Measurements from ENCODE around the gene KCTD14.
"Not testable (repeated sequence)": the region's sequence is repeated elsewhere in the genome, so short reads cannot be mapped to it uniquely, and the experiment has no call there.

KCTD14 gene

DNA sequence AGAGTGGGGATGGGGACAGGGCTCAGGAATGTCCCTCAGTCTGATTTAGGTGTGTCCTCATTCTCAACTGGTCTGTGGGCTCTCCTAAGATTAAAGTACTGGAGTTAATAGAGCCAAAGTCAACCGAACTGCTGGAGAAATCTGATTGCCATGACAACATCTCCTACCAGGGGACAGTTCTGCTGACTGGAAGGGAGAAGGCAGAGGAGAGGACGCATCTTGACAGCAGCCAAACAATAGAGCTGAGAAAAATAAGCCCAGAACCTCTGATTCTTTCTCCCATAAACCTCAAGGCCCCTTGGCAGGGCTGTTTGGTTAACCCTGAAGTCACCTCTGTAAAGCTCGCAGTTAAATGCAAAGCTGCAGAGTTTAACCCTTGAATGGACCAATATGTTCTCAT, 2.8 kb downstream of the KCTD14 start:
- DNase-seq: no peak

DNA sequence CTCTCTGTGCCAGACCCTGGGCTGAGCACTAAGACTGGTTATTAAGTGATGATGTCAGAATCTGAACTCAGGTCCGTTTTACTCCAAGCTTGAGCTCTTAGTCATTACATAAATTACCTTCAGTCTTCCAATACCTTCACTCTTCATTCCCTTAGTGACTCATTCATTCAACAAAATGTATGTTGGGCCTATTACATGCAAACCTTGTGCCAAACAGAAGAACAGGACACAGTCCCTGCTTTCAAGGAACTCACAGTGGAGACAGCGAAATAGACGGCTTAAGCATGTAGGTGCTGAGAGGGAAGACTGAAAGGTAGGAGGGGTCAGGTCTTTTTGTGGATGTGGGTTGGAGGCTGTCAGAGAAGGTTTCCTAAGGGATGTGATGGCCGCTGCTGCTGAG, 3.3 kb downstream of the KCTD14 start:
- no peak for DNase-seq

DNA sequence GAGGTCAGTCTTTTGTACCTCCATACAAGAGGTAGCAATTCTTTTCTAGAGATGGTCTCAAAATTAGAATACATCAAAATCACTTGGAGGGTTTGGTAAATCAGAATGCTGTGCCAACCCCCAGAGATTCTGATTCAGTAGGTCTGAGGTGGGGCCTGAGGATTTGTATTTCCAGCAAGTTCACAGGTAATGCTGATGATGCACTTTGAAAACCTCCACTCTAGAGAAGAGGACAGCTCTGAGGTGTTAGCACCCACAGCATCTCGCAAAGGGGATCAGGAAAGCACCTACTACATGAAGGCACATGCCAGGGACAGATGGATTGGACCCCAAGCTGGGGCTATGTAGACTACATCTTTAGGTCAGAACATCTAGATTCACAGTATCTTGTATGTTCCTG, 7.2 kb downstream of the KCTD14 start:
- DNase-seq: no peak

DNA sequence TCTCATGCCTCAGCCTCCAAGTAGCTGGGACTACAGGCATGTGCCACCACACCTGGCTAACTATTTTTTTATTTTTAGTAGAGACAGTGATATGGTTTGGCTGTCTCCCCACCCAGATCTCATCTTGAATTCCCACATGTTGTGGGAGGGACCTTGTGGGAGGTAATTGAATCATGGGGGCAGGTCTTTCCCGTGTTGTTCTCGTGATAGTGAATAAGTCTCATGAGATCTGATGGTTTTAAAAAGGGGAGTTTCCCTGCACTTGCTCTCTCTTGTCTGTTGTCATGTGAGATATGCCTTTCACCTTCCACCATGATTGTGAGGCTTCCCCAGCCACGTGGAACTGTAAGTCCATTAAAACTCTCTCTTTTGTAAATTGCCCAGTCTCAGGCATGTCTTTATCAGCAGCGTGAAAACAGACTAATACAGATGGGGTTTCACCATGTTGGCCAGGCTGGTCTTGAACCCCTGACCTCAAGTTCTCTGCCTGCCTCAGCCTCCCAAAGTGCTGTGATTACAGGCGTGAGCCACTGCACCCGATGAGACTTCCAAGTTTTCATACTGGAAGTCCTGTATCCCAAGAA, 8.0 kb downstream of the KCTD14 start:
- DNase-seq: not testable (repeated sequence)

DNA sequence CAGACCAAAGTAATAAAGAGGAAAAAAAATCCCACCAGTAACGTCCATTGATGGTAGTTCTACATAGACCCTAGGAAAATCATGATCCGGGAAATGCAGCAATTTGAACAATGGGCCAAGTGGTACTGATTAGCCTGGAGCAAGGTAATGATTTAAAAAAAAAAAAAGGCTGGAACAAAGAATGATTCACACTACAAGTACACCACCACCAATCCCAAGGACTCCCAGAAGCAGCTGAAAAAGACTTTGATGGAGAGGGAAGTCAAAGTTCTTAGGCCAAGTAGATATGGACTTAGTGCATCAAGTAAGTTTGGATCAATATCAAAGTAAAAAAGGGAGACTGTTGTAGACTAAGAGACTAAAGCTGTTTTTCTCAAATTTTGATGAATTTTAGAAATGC, 11.8 kb downstream of the KCTD14 start:
- DNase-seq: no peak

DNA sequence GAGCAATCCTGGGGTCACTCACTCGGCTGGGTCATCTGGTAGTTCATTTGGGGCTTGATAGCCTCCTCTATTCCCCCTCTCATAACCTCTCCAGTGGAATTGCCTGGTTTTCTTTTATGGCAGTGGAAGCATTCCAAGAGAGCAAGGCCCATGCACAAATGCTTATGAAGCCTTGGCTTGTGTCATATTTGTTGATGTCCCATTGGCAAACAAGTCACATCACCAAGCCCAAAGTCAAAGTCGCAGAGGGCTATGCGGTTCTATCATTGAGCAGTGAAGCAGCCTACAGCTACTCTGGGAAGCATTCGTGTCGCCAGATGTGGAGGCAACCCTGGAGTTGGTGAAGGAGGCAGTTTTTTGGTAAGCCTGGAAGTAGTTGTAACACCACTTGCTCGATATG, 12.3 kb downstream of the KCTD14 start:
- DNase-seq: no peak

DNA sequence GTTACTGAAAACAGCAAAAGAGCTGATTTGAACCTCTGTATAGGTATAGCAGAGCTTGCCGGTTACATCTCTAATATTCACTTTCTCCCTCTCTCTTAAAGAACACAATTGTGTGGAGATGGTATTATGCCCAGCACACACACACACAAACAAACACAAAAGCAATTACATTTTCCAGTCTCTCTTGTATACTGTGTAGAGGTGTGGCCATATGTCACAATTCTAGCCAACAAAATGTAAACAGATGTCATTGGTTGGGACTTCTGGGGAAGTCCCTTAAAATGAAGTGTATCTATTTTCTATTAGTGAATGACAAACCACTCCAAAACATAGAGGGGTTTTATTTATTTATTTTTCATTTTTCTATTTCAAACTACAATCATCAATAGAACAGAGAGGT, 12.8 kb downstream of the KCTD14 start:
- no peak for DNase-seq

DNA sequence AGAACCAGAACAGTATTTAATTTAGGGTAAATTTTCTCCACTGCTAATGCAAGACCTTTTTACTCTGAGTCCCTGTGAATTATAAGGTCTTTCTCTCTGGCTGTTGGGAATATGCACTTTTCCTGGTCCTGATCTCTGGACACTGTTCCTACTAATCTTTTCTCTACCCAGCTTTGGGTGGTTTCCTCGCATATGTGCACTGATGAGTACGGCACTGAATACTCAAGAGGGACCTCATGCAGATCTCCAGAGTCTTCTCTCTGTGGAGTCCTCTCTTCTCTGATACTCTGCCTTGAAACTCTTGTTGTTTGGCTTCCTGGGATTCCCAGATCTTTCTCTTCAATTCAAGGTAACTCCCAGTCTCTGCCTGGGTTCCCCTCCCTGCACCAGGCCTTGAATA, 14.0 kb downstream of the KCTD14 start:
- no peak for DNase-seq

DNA sequence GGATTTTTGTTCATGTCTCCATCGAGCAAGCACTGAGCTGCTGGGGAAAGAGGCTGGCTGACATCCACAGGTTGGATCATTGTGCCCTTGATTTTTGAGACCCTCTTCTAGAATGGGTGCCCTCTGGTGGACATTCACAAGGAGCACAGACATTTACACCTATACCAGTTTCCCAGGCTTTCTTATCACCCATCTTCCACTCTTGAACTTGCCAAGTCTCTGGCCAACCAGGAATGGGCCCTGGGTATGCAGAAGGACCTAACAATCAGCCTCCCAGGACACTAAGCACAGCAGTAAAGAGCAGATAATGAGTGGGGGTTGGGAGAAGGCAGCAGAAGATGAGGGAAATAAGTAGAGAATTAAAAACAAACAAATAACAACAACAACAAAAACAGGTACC, 22.9 kb downstream of the KCTD14 start:
- DNase-seq: peak; percentile 34 to 46

DNA sequence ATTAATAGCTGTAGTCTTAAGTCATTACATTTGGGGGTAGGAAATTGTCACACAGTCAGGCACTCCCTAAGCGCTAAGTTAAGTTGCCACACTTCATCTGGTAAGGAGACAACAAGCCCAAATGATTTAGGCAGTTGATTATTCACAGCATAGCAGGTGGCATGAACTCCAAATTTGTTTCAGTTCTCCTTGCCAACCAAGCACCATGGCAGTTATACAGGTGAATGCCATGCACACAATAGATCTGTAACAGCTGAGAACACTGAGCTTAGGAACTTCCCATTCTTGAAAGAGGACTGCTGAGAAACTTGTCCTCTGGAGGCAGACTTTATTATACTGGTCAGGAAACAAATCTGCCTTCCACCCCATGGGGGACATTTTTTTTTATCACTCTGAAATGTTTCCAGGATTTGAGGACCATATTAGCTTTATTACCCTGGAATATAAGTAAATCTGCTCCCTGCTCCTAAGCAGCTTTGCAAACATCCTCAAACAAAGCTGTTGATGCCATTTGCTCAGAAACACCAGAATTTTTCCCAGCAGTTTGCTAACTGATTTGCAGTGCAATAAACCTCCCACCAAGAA, 23.5 kb downstream of the KCTD14 start:
- DNase-seq: no peak

DNA sequence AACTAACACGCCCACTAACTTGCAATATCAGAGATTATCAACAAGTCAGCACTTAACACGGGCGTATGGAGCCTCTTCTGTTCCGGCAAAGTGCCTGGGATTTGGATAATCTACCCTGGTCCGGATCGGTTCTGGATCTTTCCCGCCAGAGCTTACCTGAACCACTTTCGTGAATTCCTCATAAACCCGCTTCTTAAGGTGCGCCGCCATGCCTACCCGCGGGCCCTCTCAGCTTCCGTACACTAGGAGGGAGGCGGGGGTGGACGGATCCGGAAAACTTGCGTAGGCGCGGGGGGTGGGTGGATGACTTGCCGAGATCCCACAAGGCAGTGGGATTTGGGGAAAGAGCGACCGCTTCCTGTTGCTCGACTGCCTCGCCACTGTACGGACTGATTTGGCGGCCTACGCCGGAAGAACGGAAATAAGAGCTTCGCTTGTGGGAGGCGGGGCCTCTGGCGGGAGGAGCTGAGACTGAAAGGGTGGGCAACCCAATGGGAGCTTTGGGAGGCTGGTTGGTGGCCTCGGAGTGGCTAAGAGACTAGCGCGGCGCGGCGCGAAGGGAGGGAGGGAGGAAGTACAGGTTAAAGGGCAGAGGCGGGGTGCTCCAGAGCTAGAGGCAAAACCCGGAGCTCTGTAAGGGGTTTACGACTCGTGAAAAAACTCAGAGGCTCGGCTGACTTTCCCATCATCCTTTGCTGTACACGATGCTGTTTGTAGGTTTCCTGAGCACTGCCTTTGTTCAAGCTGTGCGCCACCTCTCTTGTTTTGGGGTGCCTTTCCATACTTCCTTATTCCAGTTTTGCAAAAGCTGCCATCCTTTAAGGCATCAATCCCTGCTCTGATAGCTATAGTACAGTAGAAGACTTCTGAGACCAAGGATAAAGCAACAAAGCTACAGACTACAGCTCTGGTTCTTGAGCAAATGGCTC, 28.4 kb downstream of the KCTD14 start, which contains the start of gene INTS4:
Gene INTS4 (minus strand): TSS at position 235 of the 929 bp plus-strand sequence. CDS start 25 bp downstream, at position 210.
- peak; percentile 95 to 97 for DNase-seq

DNA sequence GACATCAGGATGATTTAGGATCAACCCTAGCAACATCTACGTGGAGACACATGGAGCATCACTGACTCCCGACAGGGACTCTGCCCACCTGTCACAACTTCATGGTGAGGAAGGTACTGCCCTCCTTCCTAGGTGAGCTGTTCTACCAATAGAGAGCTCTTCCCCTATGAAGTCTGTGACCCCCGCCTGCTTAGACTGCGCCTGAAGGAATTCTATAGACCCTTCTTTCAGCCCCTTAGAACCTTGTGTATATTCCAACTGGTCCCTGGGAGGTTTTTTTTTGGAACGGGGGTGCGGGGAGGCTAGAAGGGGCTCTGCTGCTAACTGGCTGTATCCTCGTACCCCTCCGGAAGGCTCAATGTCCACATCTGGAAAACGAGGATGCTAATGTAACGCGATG, 29.2 kb downstream of the KCTD14 start:
- DNase-seq: no peak

DNA sequence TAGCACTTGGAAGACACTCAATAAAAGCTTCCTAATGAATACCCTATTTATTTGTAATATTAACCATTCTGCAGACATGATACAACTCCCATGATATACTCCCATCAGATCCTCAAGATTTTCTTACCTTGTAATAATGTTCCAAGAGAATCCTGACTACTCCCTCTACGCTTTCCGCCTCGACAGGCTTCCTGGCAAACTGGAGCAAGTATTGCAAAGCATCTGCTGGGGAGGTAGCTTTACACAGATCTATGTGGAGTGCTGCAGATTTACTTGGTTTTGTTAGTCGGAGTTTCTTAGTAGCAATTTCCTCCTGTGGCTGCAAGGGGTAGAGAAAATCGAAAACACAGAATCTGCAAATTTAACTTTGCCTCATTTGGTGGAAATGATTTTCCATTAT, 32.1 kb downstream of the KCTD14 start:
- no peak for DNase-seq

DNA sequence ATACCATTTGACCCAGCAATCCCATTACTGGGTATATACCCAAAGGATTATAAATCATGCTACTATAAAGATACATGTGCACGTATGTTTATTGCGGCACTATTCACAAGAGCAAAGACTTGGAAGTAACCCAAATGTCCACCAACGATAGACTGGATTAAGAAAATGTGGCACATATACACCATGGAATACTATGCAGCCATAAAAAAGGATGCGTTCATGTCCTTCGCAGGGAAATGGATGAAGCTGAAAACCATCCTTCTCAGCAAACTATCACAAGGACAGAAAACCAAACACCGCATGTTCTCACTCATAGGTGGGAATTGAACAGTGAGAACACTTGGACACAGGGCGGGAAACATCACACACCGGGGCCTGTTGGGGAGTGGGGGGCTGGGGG, 36.6 kb downstream of the KCTD14 start:
- not testable (repeated sequence) for DNase-seq

DNA sequence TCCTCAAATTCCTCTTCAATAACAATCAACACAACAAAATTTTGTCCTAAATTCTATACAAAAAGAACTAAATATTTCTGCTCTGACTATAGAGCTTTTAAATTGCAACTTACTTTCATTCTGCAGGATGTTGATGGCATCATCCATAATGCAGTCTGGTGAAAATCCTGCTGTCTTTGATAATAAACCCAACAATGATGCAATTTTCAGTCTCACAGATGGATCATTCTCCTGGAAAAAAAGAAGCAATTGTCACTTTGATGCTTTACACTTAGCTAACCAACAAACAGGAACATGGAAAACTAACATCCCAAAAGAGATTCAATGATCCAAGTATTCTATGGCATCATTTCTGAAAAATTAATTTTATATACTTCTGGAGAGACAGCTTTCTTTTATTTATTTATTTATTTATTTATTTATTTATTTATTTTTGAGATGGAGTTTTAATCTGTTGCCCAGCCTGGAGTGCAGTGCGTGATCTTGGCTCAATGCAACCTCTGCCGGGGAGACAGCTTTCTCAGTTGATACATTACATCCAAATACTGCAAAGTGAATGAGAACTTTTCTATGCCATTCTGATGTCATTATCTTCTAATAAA, 41.6 kb downstream of the KCTD14 start:
- DNase-seq: no peak

DNA sequence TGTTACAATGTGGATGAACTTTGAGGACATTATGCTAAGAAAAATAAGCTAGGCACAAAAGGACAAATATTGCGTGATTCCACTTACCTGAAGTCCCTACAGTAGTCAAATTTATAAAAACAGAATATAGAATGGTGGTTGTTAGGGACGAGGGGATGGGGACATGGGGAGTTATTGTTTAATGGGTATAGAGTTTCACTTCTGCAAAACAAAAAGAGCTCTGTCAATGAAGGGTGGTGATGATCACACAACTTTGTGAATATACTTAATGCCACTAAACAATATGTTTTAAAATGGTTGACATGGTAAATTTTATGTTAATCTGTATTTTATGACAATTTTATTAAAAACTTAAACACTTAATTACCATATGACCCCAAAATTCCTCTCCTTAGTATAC, 54.7 kb downstream of the KCTD14 start:
- no peak for DNase-seq

DNA sequence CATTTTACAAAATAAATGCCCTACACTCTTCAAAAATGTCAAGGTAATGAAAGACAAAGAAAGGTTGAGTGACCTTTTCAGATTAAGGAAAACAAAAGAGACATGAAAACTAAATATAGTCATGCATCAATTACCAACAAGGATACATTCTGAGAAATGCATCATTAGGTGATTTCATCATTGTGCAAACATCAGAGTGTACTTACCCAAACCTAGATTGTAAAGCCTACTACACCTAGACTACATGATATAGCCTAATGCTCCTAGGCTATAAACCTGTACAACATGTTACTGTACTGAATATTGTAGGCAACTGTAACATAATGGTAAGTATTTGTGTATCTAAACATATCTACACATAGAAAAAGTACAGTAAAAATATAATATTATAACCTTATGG, 55.3 kb downstream of the KCTD14 start:
- DNase-seq: no peak

DNA sequence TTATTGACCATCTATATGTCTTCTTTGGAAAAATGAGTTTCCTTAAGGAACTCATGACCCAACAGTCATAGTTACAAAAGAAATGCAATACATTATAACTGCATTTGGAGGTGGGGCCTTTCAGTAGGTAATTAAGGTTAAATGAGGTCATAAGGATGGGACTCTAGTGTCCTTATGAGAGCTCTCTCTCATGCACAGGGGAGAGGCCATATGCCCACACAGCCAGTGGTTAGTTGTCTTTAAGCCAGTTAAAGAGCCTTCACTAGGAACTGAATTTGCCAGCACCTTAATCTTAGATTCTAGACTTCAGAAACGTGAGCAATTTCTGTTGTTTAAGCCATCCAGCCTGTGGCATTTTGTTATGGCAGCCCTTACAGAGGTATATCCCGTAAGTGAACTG, 56.0 kb downstream of the KCTD14 start:
- no peak for DNase-seq

DNA sequence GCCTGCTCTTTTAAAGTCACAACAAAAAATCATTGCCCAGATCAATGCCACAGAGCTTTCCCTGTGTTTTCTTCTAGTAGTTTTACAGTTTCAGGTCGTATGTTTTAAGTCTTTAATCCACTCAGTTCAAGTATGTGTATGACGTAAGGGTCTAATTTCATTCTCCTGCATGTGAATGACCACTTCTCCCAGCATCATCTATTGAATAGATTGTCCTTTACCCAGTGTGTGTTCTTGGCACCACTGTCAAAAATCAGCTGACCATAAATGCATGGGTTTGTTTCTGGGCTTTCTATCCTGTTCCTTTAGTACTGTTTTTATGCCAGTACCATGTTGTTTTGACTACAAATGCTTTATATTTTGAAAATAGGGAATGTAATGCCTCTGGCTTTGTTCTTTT, 56.7 kb downstream of the KCTD14 start:
- DNase-seq: no peak

Measured in activated CD4-positive, alpha-beta T cell treated with anti-CD3 and anti-CD28 coated beads for 4 hours (primary cell).